Fibroblast of gingiva (primary cell): ENCODE data around the gene CXCR1.
"Not testable (repeated sequence)": the region's sequence is repeated elsewhere in the genome, so short reads cannot be mapped to it uniquely, and the experiment has no call there.

ENCODE experiments used
- DNase-seq: peaks from one replicate; pipeline ENCODE4 v3.0.0-alpha.2; 2011; ENCODE audit warnings: low read depth

Gene CXCR1

GRCh38 chr2:218161644-218162043, 5.1 kb downstream of the CXCR1 start:
- DNase-seq, result no peak

GRCh38 chr2:218155953-218156479, 10.7 kb downstream of the CXCR1 start:
- no peak for DNase-seq

- DNase-seq, result no peak
Observed at GRCh38 chr2:218152777-218153176, 14.0 kb downstream of the CXCR1 start.

GRCh38 chr2:218152172-218152571, 14.6 kb downstream of the CXCR1 start:
- no peak for DNase-seq

- no peak for DNase-seq
Observed at GRCh38 chr2:218149848-218150440, 16.8 kb downstream of the CXCR1 start.

GRCh38 chr2:218149098-218149497, 17.7 kb downstream of the CXCR1 start:
- DNase-seq, result no peak

GRCh38 chr2:218146056-218146455, 20.7 kb downstream of the CXCR1 start:
- DNase-seq, result peak; percentile 36

- DNase-seq, result no peak
Observed at GRCh38 chr2:218145124-218145523, 21.6 kb downstream of the CXCR1 start.

- no peak for DNase-seq
Observed at GRCh38 chr2:218138047-218138446, 28.7 kb downstream of the CXCR1 start.

GRCh38 chr2:218137514-218137913, 29.2 kb downstream of the CXCR1 start:
- DNase-seq, result no peak

GRCh38 chr2:218130822-218131221, 35.9 kb downstream of the CXCR1 start:
- no peak for DNase-seq

GRCh38 chr2:218130377-218130776, 36.4 kb downstream of the CXCR1 start:
- DNase-seq, result no peak

- DNase-seq, result no peak
Observed at GRCh38 chr2:218129458-218130135, 37.2 kb downstream of the CXCR1 start.

GRCh38 chr2:218128781-218129457, 37.8 kb downstream of the CXCR1 start:
- DNase-seq, result no peak

- no peak for DNase-seq
Observed at GRCh38 chr2:218127929-218128455, 38.8 kb downstream of the CXCR1 start.

- DNase-seq, result no peak
Observed at GRCh38 chr2:218125626-218126080, 41.1 kb downstream of the CXCR1 start, which contains the start of gene CXCR2. CXCR2 (plus strand) TSS chr2:218126028; CDS start chr2:218134802, 8,774 bp downstream.

- DNase-seq, result no peak
Observed at GRCh38 chr2:218125095-218125494, 41.7 kb downstream of the CXCR1 start.

GRCh38 chr2:218123986-218124385, 42.8 kb downstream of the CXCR1 start:
- DNase-seq, result no peak

GRCh38 chr2:218122286-218122685, 44.5 kb downstream of the CXCR1 start:
- DNase-seq, result not testable (repeated sequence)

GRCh38 chr2:218121789-218122188, 45.0 kb downstream of the CXCR1 start:
- DNase-seq, result not testable (repeated sequence)
